Measurements from ENCODE around the gene POU5F1.

GRCh38 chr6:31194061-31194834, 23.8 kb upstream of the POU5F1 start:
- TF ChIP-seq, protein P1, sequence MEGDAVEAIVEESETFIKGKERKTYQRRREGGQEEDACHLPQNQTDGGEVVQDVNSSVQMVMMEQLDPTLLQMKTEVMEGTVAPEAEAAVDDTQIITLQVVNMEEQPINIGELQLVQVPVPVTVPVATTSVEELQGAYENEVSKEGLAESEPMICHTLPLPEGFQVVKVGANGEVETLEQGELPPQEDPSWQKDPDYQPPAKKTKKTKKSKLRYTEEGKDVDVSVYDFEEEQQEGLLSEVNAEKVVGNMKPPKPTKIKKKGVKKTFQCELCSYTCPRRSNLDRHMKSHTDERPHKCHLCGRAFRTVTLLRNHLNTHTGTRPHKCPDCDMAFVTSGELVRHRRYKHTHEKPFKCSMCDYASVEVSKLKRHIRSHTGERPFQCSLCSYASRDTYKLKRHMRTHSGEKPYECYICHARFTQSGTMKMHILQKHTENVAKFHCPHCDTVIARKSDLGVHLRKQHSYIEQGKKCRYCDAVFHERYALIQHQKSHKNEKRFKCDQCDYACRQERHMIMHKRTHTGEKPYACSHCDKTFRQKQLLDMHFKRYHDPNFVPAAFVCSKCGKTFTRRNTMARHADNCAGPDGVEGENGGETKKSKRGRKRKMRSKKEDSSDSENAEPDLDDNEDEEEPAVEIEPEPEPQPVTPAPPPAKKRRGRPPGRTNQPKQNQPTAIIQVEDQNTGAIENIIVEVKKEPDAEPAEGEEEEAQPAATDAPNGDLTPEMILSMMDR (IDR thresholded peaks at IDR 0.05), result no peak
- no peak for TF ChIP-seq POLR2A (IDR thresholded peaks at IDR 0.05)

Measured in esophagus squamous epithelium (tissue), 4 donors.